CD14-positive monocyte (primary cell): ENCODE results near the gene PGD. TPM values are rescaled to one million over a fixed set of nuclear protein-coding genes. Genes with fewer than 3 reads are reported as not detected.

ENCODE experiments used
- DNase-seq, 3 donors: peaks; one replicate each; pipeline ENCODE4 v3.0.0-alpha.2; 2011 to 2022
- H2AFZ ChIP-seq: 2 replicates; pipeline ENCODE4 v1.6.0; 2012; ENCODE audit warnings: mild to moderate bottlenecking, low read depth, low read length, inconsistent platforms; ENCODE audit not compliant: insufficient read depth, poor library complexity, severe bottlenecking
- H3K27ac ChIP-seq, 2 donors: 1 replicate in 1 of 2; 2 replicates in 1 of 2; pipeline ENCODE4 v1.5.1; 2012 to 2013; ENCODE audit warnings: low read length in 2 of 2, control low read depth in 1 of 2, inconsistent platforms in 1 of 2, low read depth in 1 of 2, mild to moderate bottlenecking in 1 of 2
- H3K27me3 ChIP-seq, 2 donors: one replicate each; pipeline versions ENCODE4 v1.6.0 to v1.6.1; 2011 to 2013; ENCODE audit warnings: low read length in 2 of 2; ENCODE audit not compliant: control insufficient read depth in 2 of 2, insufficient read depth in 2 of 2
- H3K36me3 ChIP-seq, 2 donors: replicated peaks in 1 of 2; 1 replicate in 1 of 2; 2 replicates in 1 of 2; pipeline versions ENCODE4 v1.5.1 to v1.6.1; 2012 to 2013; ENCODE audit warnings: low read length in 2 of 2, control low read depth in 1 of 2, inconsistent platforms in 1 of 2, mild to moderate bottlenecking in 1 of 2; ENCODE audit not compliant: insufficient read depth in 2 of 2, control insufficient read depth in 1 of 2
- H3K4me1 ChIP-seq, 2 donors: 1 replicate in 1 of 2; 2 replicates in 1 of 2; pipeline versions ENCODE4 v1.5.1 to v1.6.1; 2012 to 2013; ENCODE audit warnings: low read length in 2 of 2, control low read depth in 1 of 2, inconsistent platforms in 1 of 2, mild to moderate bottlenecking in 1 of 2, moderate library complexity in 1 of 2; ENCODE audit not compliant: insufficient read depth in 2 of 2, control insufficient read depth in 1 of 2
- H3K4me2 ChIP-seq: replicated peaks from 2 replicates; pipeline ENCODE3; 2012; ENCODE audit warnings: low read length, moderate library complexity, mild to moderate bottlenecking; ENCODE audit not compliant: poor library complexity, severe bottlenecking; ENCODE audit errors: extremely low read depth
- H3K4me3 ChIP-seq, 3 experiments: fragments of 200-600 bp in 1 of 3; sonication (generic) in 1 of 3; replicated peaks in 1 of 3; 1 replicate in 2 of 3; 2 replicates in 1 of 3; pipeline ENCODE4 v1.5.1; 2011 to 2013; ENCODE audit warnings: low read length in 3 of 3, mild to moderate bottlenecking in 3 of 3, control low read depth in 2 of 3, low read depth in 2 of 3, inconsistent platforms in 1 of 3, moderate library complexity in 1 of 3
- H3K79me2 ChIP-seq: 2 replicates; pipeline ENCODE4 v1.6.0; 2012; ENCODE audit warnings: mild to moderate bottlenecking, control low read depth, inconsistent platforms, low read length, moderate library complexity; ENCODE audit not compliant: insufficient read depth
- H3K9ac ChIP-seq: 2 replicates; pipeline ENCODE4 v1.6.0; 2017; ENCODE audit warnings: low read length, mild to moderate bottlenecking; ENCODE audit not compliant: insufficient read depth, poor library complexity, severe bottlenecking
- H3K9me3 ChIP-seq, 2 donors: replicated peaks in 1 of 2; 1 replicate in 1 of 2; 2 replicates in 1 of 2; pipeline versions ENCODE4 v1.5.1 to v1.6.1; 2012 to 2013; ENCODE audit warnings: low read length in 2 of 2, control low read depth in 1 of 2; ENCODE audit not compliant: control insufficient read depth in 1 of 2, insufficient read depth in 1 of 2
- H4K20me1 ChIP-seq: 2 replicates; pipeline ENCODE4 v1.6.0; 2012; ENCODE audit warnings: mild to moderate bottlenecking, low read length, control low read depth, moderate library complexity; ENCODE audit not compliant: insufficient read depth
- H3K27ac Mint-ChIP-seq, 7 donors: one replicate each; pipeline ENCODE4 v1.8.0; 2020; ENCODE audit warnings: mild to moderate bottlenecking in 7 of 7, mixed read lengths in 7 of 7, moderate library complexity in 6 of 7, inconsistent platforms in 2 of 7
- H3K27me3 Mint-ChIP-seq, 3 donors: one replicate each; pipeline ENCODE4 v1.8.0; 2021 to 2022; ENCODE audit warnings: low read depth in 3 of 3, mild to moderate bottlenecking in 3 of 3, mixed read lengths in 3 of 3, moderate library complexity in 3 of 3, inconsistent platforms in 1 of 3
- H3K36me3 Mint-ChIP-seq, 2 donors: one replicate each; pipeline ENCODE4 v1.8.0; 2020; ENCODE audit warnings: mixed read lengths in 2 of 2, inconsistent platforms in 1 of 2, mild to moderate bottlenecking in 1 of 2
- H3K4me1 Mint-ChIP-seq: one replicate; pipeline ENCODE4 v1.8.0; 2020; ENCODE audit warnings: mild to moderate bottlenecking, mixed read lengths
- H3K4me3 Mint-ChIP-seq, 2 donors: one replicate each; pipeline ENCODE4 v1.8.0; 2020; ENCODE audit warnings: mild to moderate bottlenecking in 2 of 2, mixed read lengths in 2 of 2, moderate library complexity in 1 of 2
- H3K9me3 Mint-ChIP-seq, 7 donors: one replicate each; pipeline ENCODE4 v1.8.0; 2020 to 2022; ENCODE audit warnings: mixed read lengths in 7 of 7, mild to moderate bottlenecking in 6 of 7, moderate library complexity in 6 of 7, inconsistent platforms in 2 of 7
- WGBS: methylation state at CpG from one replicate; pipeline ENCODE4 v1.1.5; 2013; ENCODE audit warnings: missing lambda C conversion rate; ENCODE audit not compliant: insufficient coverage; 5-methylcytosine and 5-hydroxymethylcytosine counted together
- intact Hi-C, 2 donors: fragments of 100-400 bp; cut with micrococcal nuclease; formaldehyde crosslinking; loops; one replicate each; pipeline versions ENCODE4 v1.15.0 to v1.15.1; 2023
- polyA plus RNA-seq, 3 donors: library from polyadenylated mRNA; depleted of rRNA in 1 of 3; unstranded in 2 of 3; stranded (reverse) in 1 of 3; fragments of 300-500 nt in 2 of 3; fragments of >200 nt in 1 of 3; fragmentation: Illumina TruSeq in 2 of 3; gene quantifications; 1 replicate in 2 of 3; 2 replicates in 1 of 3; pipeline ENCODE4 v1.2.3, GENCODE V29; 2012 to 2021
- TF ChIP-seq, protein P1 (sequence below): fragments of 200-600 bp; IDR thresholded peaks from one replicate; pipeline ENCODE4 v1.8.0; 2022; ENCODE audit warnings: antibody characterized with exemption, mild to moderate bottlenecking

PGD gene
- polyA plus RNA-seq, 3 donors = 173 to 509 (median 471) TPM

DNA sequence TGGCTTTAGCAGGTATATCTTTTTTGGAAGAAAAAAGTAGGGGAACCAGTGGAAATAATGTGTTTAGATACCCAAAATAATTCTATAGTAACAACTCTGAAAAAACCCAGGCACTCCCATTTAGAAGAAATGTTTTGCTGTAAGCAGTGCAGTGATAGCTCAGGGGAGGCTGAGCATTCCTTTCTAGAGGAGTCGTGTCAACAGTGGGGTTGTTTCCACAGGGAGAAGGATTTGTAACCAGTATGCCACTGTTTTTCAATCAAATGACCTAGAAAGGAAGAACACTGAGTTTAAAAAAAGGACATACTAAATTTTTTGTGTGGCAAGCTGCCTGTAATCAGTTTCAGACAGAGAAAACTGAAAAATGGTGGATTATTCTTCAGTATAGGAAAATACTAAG, 2.4 kb downstream of the PGD start:
- Histone ChIP-seq H3K79me2 (peaks cover 90% of the 10 kb centered on the region), H3K4me1 (peaks cover 25 to 31% of the 10 kb centered on the region in 2 donors), H3K36me3 (peaks cover 39 to 50% of the 10 kb centered on the region in 2 donors), H2AFZ (no peak overlapping the region), H3K4me2 (peak overlapping the region; percentile 98), H4K20me1 (peaks cover 59% of the 10 kb centered on the region), H3K9ac (peak overlapping the region; percentile 85), H3K27me3 (no peaks in the 10 kb centered on the region), H3K4me3 (peak overlapping the region in 1 of 3 experiments; percentile 98), H3K9me3 (no peaks in the 10 kb centered on the region), H3K27ac (peak overlapping the region; percentile 65 to 83)
- TF ChIP-seq, protein P1, sequence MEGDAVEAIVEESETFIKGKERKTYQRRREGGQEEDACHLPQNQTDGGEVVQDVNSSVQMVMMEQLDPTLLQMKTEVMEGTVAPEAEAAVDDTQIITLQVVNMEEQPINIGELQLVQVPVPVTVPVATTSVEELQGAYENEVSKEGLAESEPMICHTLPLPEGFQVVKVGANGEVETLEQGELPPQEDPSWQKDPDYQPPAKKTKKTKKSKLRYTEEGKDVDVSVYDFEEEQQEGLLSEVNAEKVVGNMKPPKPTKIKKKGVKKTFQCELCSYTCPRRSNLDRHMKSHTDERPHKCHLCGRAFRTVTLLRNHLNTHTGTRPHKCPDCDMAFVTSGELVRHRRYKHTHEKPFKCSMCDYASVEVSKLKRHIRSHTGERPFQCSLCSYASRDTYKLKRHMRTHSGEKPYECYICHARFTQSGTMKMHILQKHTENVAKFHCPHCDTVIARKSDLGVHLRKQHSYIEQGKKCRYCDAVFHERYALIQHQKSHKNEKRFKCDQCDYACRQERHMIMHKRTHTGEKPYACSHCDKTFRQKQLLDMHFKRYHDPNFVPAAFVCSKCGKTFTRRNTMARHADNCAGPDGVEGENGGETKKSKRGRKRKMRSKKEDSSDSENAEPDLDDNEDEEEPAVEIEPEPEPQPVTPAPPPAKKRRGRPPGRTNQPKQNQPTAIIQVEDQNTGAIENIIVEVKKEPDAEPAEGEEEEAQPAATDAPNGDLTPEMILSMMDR = no peak
- H3K27ac Mint-ChIP-seq = peak overlapping the region; percentile 87 to 98 (median 96)
- no peak for DNase-seq
- peak overlapping the region; percentile 94 to 99 for H3K4me3 Mint-ChIP-seq
- no peaks in the 10 kb centered on the region for H3K27me3 Mint-ChIP-seq
- 57% methylated on average over 1 of the region's 1 CpG for WGBS
- peaks cover 38% of the 10 kb centered on the region for H3K4me1 Mint-ChIP-seq
- intact Hi-C loops = no loop called here
- peaks cover 0 to 4% (median 0%) of the 10 kb centered on the region in 7 donors for H3K9me3 Mint-ChIP-seq
- H3K36me3 Mint-ChIP-seq = peaks cover 42 to 52% of the 10 kb centered on the region in 2 donors

DNA sequence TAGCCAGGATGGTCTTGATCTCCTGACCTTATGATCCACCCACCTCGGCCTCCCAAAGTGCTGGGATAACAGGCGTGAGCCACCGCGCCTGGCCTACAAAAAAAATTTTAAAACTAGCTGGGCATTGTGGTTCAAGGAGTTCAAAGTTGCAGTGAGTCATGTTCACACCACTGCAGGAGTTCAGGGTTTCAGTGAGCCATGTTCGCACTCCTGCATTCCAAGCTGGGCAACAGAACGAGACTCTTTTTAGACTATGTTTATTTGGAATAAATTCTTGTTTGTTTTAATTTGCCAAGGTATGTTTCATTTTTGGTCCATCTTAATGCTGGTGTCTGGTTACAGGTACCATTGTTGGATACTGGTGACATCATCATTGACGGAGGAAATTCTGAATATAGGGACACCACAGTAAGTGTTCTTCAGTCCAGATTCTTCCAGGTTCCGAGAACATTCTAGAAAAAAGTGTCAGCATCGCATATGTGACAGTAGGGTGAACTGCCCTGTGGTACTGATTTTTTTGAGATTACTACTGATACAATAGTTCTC, 3.9 kb downstream of the PGD start:
- peak overlapping the region in 1 of 2 donors; percentile 59 for H3K27ac ChIP-seq
- TF ChIP-seq, protein P1 = no peak
- H3K4me3 ChIP-seq = no peak overlapping the region
- Mint-ChIP-seq H3K27ac (peak overlapping the region in 4 of 7 donors; percentile 4 to 75 (median 52)), H3K27me3 (no peaks in the 10 kb centered on the region), H3K36me3 (peaks cover 54 to 68% of the 10 kb centered on the region in 2 donors), H3K9me3 (peaks cover 0 to 4% (median 0%) of the 10 kb centered on the region in 7 donors), H3K4me3 (no peak overlapping the region), H3K4me1 (peaks cover 28% of the 10 kb centered on the region)
- 99% methylated on average over 7 of the region's 9 CpGs for WGBS
- peaks cover 74% of the 10 kb centered on the region for H4K20me1 ChIP-seq
- no peaks in the 10 kb centered on the region for H3K27me3 ChIP-seq
- H3K36me3 ChIP-seq = peaks cover 55 to 66% of the 10 kb centered on the region in 2 donors
- no peak overlapping the region for H3K4me2 ChIP-seq
- no peak for DNase-seq
- no peak overlapping the region for H3K9ac ChIP-seq
- H3K79me2 ChIP-seq = peaks cover 93% of the 10 kb centered on the region
- H3K9me3 ChIP-seq = no peaks in the 10 kb centered on the region
- intact Hi-C loops = no loop called here
- H3K4me1 ChIP-seq = peaks cover 24 to 30% of the 10 kb centered on the region in 2 donors
- H2AFZ ChIP-seq = no peak overlapping the region
